ENCODE results near the gene TRPM8.

Gene TRPM8

DNA sequence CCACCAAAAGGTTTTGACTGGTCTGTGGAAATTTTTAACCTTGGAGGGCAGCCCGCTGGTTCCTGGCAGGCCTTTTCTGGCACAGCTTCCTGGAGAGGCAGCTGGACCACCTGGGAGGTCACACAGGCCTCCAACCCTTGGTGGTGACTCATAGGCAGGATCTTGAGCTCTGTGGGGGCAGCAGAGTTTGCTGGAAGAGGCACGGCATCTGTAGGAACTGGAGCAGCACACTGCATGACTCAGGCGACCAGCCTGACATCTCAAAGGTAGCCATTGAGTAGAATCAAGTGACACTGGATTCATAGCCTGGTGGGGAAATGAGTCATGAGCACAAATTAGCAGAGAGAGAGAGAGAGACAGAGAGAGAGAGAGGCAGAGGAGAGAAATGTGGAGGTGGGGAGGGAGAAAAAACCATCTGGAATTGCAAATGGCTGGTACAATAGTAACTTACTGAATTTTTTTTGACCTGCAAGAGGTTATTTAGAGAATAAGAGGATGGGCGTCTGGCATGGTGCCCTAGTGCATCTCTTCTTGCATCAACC is 57.4 kb downstream of the TRPM8 start:
- Histone ChIP-seq H3K9me3 (ENCODE audit: control insufficient read depth, insufficient read depth, low read length) (no peaks in the 10 kb centered on the region), H3K9ac (ENCODE audit: low read depth, low read length) (no peak overlapping the region), H3K4me3 (ENCODE audit: low read depth, low read length) (no peak overlapping the region), H3K27ac (ENCODE audit: low read depth, low read length) (peak overlapping the region; percentile 45), H3K36me3 (ENCODE audit: control insufficient read depth, insufficient read depth, low read length) (no peaks in the 10 kb centered on the region), H3K27me3 (ENCODE audit: control insufficient read depth, insufficient read depth, low read length) (no peaks in the 10 kb centered on the region), H3K4me1 (ENCODE audit: control insufficient read depth, insufficient read depth, low read length) (no peaks in the 10 kb centered on the region)

DNA sequence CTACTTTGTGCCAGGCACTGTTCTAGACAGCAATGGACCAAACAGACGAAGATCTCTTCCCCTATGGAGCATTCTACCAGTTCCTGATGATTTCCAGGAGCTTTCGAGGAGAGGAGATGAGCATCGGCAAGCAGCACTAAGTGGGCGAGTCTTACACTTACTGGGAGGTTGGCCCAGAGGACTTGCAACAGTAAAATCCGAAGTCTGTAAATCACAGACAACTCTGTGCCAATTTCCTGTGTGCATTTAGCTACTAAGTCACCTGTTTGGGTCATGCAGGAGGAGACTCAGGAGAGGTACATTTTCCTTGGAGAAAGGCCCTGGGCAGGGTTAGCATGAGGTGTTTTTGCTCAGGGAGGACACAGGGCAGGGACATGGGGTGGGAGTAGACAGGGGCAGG is 58.9 kb downstream of the TRPM8 start:
- H3K9me3 ChIP-seq (ENCODE audit: control insufficient read depth, insufficient read depth, low read length) = no peaks in the 10 kb centered on the region
- no peak overlapping the region for H3K9ac ChIP-seq (ENCODE audit: low read depth, low read length)
- H3K27me3 ChIP-seq (ENCODE audit: control insufficient read depth, insufficient read depth, low read length) = no peaks in the 10 kb centered on the region
- H3K4me3 ChIP-seq (ENCODE audit: low read depth, low read length) = no peak overlapping the region
- H3K27ac ChIP-seq (ENCODE audit: low read depth, low read length) = no peak overlapping the region
- H3K4me1 ChIP-seq (ENCODE audit: control insufficient read depth, insufficient read depth, low read length) = no peaks in the 10 kb centered on the region
- H3K36me3 ChIP-seq (ENCODE audit: control insufficient read depth, insufficient read depth, low read length) = no peaks in the 10 kb centered on the region

DNA sequence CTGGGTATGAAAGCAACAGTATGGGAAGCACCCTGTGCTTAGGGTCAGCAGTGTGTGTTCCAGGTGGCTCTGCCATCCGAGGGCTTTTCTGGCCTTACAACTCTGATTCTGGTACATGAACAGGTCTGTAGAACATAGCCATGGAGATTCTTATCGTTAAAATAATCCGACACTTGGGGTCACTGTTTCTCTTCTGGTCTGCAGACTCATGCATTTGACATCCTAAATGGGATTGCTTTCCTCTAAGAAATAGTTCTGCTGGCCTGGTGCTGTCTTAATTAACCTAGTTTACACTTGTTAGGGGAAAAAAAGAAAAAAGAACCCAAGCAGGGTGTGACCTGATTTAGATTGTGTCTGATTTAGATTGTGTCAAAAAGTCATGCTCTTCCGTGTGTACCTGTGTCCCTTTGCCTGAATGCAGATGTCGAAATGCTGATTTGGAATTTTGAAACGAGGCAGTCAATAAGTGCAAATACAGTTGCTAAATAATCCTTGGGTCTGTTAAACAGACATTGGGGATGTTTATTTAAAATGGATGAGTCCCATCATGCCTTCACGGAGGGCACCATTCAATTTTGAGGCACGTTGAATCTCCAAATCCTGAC is 59.6 kb downstream of the TRPM8 start:
- Histone ChIP-seq H3K9ac (ENCODE audit: low read depth, low read length) (no peak overlapping the region), H3K36me3 (ENCODE audit: control insufficient read depth, insufficient read depth, low read length) (no peaks in the 10 kb centered on the region), H3K27me3 (ENCODE audit: control insufficient read depth, insufficient read depth, low read length) (no peaks in the 10 kb centered on the region), H3K27ac (ENCODE audit: low read depth, low read length) (no peak overlapping the region), H3K4me3 (ENCODE audit: low read depth, low read length) (no peak overlapping the region), H3K9me3 (ENCODE audit: control insufficient read depth, insufficient read depth, low read length) (no peaks in the 10 kb centered on the region), H3K4me1 (ENCODE audit: control insufficient read depth, insufficient read depth, low read length) (no peaks in the 10 kb centered on the region)

DNA sequence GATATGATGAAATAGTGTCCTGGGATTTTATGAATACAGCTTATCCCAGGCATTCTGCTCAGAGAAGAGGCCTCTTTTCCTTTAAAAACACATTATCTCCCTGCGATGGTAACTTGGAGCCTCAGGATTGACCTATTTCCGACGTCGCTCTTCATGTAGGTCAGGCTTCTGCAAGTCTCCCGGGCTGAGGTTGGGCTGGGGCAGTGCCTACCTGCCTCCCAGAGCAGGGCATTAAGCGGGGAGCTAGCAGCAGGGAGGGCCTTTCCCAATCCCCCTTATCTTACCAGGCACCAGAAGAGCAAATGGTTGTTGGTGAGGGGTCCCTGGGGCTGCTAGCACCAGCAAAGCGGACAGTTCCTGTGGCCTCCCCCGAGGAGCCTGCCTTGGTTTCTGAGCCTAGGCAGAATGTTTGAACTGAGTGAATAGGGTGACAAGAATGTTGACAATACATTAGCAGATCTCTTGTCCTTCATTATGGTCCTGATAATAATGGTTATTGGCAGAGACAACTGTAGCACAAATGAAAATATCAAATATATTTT is 60.2 kb downstream of the TRPM8 start:
- no peaks in the 10 kb centered on the region for H3K36me3 ChIP-seq (ENCODE audit: control insufficient read depth, insufficient read depth, low read length)
- no peak overlapping the region for H3K27ac ChIP-seq (ENCODE audit: low read depth, low read length)
- H3K27me3 ChIP-seq (ENCODE audit: control insufficient read depth, insufficient read depth, low read length) = no peaks in the 10 kb centered on the region
- no peak overlapping the region for H3K9ac ChIP-seq (ENCODE audit: low read depth, low read length)
- H3K4me1 ChIP-seq (ENCODE audit: control insufficient read depth, insufficient read depth, low read length) = no peaks in the 10 kb centered on the region
- no peaks in the 10 kb centered on the region for H3K9me3 ChIP-seq (ENCODE audit: control insufficient read depth, insufficient read depth, low read length)
- no peak overlapping the region for H3K4me3 ChIP-seq (ENCODE audit: low read depth, low read length)

DNA sequence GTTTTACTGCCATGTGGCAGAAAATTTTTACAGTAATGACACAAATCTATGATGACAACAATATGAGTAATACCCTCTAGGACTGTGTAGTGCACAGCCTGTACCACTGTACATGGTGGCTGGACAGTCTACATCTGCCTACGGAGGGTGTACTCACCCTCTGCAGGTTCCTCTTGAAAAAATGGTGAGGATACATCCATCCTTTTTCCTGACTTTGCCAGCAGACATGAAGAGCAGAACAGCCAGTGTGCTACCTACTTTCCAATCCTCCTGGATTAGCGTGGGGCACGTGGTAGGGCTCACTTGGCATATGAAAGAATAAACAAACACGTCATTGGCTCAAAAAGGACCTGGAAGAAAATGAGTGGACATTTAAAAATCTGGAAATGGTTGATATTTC is 62.6 kb downstream of the TRPM8 start:
- no peaks in the 10 kb centered on the region for H3K4me1 ChIP-seq (ENCODE audit: control insufficient read depth, insufficient read depth, low read length)
- no peaks in the 10 kb centered on the region for H3K9me3 ChIP-seq (ENCODE audit: control insufficient read depth, insufficient read depth, low read length)
- no peak overlapping the region for H3K9ac ChIP-seq (ENCODE audit: low read depth, low read length)
- H3K36me3 ChIP-seq (ENCODE audit: control insufficient read depth, insufficient read depth, low read length) = no peaks in the 10 kb centered on the region
- H3K27me3 ChIP-seq (ENCODE audit: control insufficient read depth, insufficient read depth, low read length) = no peaks in the 10 kb centered on the region
- no peak overlapping the region for H3K4me3 ChIP-seq (ENCODE audit: low read depth, low read length)
- H3K27ac ChIP-seq (ENCODE audit: low read depth, low read length) = no peak overlapping the region

DNA sequence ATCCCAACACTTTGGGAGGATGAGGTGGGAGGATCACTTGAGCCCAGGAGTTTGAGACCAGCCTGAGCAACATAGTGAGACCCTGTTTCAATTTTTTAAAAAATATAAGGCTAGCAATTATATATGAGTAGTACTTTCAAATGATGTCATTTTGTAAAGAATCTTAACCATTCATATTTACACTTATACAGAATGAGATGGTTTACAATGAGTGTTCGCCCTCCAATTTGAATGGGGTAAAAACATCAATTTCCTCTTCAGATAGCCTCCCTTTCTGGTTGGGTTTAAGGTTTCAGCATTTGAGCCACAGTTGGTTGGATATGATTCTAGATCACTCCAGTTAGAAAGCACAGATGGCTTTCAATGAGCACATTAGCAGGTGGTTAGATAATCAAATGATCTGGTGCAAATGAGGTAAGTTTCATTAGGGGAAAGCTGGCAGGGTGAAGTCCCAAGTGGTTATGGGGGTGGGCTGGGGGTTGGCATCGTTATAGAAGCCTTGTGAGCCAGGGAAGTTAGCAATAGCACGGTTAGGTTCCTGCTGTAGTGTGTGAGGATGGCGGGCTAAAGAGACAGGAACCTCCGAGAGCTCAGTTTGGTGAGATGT is 63.9 kb downstream of the TRPM8 start:
- H3K9ac ChIP-seq (ENCODE audit: low read depth, low read length) = no peak overlapping the region
- no peaks in the 10 kb centered on the region for H3K4me1 ChIP-seq (ENCODE audit: control insufficient read depth, insufficient read depth, low read length)
- H3K27me3 ChIP-seq (ENCODE audit: control insufficient read depth, insufficient read depth, low read length) = no peaks in the 10 kb centered on the region
- H3K36me3 ChIP-seq (ENCODE audit: control insufficient read depth, insufficient read depth, low read length) = no peaks in the 10 kb centered on the region
- H3K4me3 ChIP-seq (ENCODE audit: low read depth, low read length) = no peak overlapping the region
- H3K27ac ChIP-seq (ENCODE audit: low read depth, low read length) = no peak overlapping the region
- H3K9me3 ChIP-seq (ENCODE audit: control insufficient read depth, insufficient read depth, low read length) = no peaks in the 10 kb centered on the region

DNA sequence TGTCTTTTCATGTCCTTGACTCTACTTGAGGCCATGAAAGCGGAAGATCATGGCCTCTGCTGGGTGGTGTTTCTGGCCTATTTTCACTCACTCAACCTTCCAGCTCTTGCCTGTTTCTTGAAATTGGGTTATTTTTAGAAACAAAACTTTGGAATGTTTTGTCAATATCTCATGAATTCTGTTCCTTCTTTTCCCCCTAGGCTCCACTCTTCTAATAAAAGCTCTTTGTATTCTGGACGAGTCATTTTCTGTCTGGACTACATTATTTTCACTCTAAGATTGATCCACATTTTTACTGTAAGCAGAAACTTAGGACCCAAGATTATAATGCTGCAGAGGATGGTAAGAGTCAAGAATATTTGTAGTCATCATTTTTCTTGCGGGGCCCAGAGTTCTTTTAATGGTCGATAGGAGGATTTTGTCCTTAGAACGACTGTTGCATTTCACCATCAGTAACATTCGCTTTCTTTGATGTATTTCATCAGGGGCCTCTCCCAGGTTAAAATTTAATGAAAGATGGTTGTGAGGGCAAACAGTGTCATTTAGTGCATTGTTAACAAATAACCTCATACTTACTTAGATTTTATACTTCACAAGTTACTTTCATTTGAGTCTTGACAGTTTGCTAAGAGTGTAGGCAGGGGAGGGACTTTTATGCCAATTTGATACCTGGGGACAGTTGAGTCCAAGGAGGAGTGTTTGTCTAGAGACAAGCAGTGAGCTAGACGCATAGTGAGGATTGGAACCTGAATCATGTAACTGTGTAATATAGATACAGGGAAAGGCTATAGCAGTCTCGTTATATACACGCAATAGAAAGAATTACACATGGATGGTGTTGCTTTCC is 64.6 kb downstream of the TRPM8 start:
- Histone ChIP-seq H3K27ac (ENCODE audit: low read depth, low read length) (no peak overlapping the region), H3K36me3 (ENCODE audit: control insufficient read depth, insufficient read depth, low read length) (no peaks in the 10 kb centered on the region), H3K4me1 (ENCODE audit: control insufficient read depth, insufficient read depth, low read length) (no peaks in the 10 kb centered on the region), H3K9ac (ENCODE audit: low read depth, low read length) (no peak overlapping the region), H3K4me3 (ENCODE audit: low read depth, low read length) (no peak overlapping the region), H3K9me3 (ENCODE audit: control insufficient read depth, insufficient read depth, low read length) (no peaks in the 10 kb centered on the region), H3K27me3 (ENCODE audit: control insufficient read depth, insufficient read depth, low read length) (no peaks in the 10 kb centered on the region)

DNA sequence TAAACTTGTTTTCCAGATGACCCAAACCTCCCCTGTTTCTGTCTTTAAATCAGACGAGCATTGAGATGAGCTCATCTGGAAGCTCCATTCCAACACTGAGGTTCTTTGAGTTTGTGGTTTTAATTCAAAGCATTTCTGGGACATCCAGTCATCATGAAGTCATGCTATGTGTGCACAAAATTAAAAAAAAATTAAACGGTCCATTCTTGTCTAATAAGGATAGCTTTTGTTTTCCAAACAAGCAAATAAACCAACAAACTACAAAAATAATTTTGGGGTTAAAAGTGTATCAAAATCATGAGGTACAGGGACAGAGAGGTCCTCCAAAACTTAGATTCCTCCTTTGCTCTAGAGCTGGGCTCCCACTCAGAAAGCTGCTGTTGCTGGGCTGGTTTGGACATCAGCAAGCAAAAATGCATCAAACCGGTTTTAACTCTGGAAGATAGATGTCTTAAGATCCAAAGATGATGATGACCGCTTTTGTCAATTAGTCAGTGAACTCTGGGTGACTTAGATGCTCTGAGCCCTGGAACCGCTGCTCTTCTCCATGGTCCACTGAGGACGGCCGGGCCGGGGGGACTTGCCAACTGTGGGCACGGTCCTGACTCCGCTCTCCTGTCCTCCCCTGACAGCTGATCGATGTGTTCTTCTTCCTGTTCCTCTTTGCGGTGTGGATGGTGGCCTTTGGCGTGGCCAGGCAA is 65.4 kb downstream of the TRPM8 start:
- no peaks in the 10 kb centered on the region for H3K9me3 ChIP-seq (ENCODE audit: control insufficient read depth, insufficient read depth, low read length)
- H3K9ac ChIP-seq (ENCODE audit: low read depth, low read length) = no peak overlapping the region
- H3K36me3 ChIP-seq (ENCODE audit: control insufficient read depth, insufficient read depth, low read length) = no peaks in the 10 kb centered on the region
- no peaks in the 10 kb centered on the region for H3K27me3 ChIP-seq (ENCODE audit: control insufficient read depth, insufficient read depth, low read length)
- H3K4me3 ChIP-seq (ENCODE audit: low read depth, low read length) = no peak overlapping the region
- no peaks in the 10 kb centered on the region for H3K4me1 ChIP-seq (ENCODE audit: control insufficient read depth, insufficient read depth, low read length)
- no peak overlapping the region for H3K27ac ChIP-seq (ENCODE audit: low read depth, low read length)

DNA sequence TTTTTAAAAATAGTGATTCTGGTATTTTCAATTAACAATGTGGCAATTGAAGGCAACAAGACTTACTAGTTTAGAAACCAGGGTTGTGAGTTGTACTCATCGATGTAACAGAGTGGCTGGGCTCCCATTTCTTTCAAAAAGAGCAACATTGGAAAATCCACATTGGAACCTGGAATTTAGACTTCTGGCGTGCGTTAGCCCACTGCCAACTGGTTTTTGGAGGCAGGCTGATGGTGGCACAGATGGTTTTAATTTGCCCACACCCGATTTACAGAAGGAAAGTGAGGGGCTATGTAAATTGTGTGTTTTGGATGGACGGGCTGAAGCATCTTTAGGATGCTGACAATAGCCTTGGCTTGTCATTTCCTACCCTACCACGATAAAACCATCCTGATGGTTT is 66.3 kb downstream of the TRPM8 start:
- Histone ChIP-seq H3K9ac (ENCODE audit: low read depth, low read length) (no peak overlapping the region), H3K9me3 (ENCODE audit: control insufficient read depth, insufficient read depth, low read length) (no peaks in the 10 kb centered on the region), H3K27me3 (ENCODE audit: control insufficient read depth, insufficient read depth, low read length) (no peaks in the 10 kb centered on the region), H3K27ac (ENCODE audit: low read depth, low read length) (no peak overlapping the region), H3K36me3 (ENCODE audit: control insufficient read depth, insufficient read depth, low read length) (no peaks in the 10 kb centered on the region), H3K4me1 (ENCODE audit: control insufficient read depth, insufficient read depth, low read length) (no peaks in the 10 kb centered on the region), H3K4me3 (ENCODE audit: low read depth, low read length) (no peak overlapping the region)

DNA sequence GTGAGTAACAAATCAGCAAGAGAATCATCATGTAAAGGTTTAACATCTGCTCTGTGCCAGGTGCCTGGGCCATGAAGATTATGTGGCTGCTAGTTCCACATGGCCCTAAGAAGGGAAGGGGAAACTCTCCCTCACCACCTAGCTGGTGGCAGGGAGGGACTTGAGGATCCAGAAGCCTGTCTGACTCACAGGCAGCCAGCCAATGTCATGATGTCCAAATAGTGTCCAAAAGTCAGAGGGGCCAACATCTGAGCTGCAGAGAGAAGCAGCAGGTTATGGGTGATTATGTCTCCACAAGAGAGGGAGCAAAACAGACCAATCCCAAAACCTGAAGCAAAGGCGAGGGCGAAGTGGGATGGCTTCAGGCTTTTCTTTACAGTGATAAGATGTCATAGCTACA is 71.4 kb downstream of the TRPM8 start:
- H3K27me3 ChIP-seq (ENCODE audit: control insufficient read depth, insufficient read depth, low read length) = no peaks in the 10 kb centered on the region
- no peaks in the 10 kb centered on the region for H3K36me3 ChIP-seq (ENCODE audit: control insufficient read depth, insufficient read depth, low read length)
- H3K9ac ChIP-seq (ENCODE audit: low read depth, low read length) = no peak overlapping the region
- no peak overlapping the region for H3K4me3 ChIP-seq (ENCODE audit: low read depth, low read length)
- H3K9me3 ChIP-seq (ENCODE audit: control insufficient read depth, insufficient read depth, low read length) = peaks cover 13% of the 10 kb centered on the region; the same call in 1 of the 2 replicates
- no peaks in the 10 kb centered on the region for H3K4me1 ChIP-seq (ENCODE audit: control insufficient read depth, insufficient read depth, low read length)
- no peak overlapping the region for H3K27ac ChIP-seq (ENCODE audit: low read depth, low read length)

Data from HUES48 (cell line).